ENCODE data around the gene KCNMB3. TPM values are rescaled to one million over a fixed set of nuclear protein-coding genes. Genes with fewer than 3 reads are reported as not detected.
"Not testable (repeated sequence)": the region's sequence is repeated elsewhere in the genome, so short reads cannot be mapped to it uniquely, and the experiment has no call there.

KCNMB3 gene
- polyA plus RNA-seq, 4 donors, result 4.8 to 7.3 (median 6.2) TPM

- no peak for DNase-seq (ENCODE audit: low read depth in 4 of 4, low spot score in 3 of 4)
Observed at GRCh38 chr3:179265092-179265491, 14.2 kb upstream of the KCNMB3 start.

- DNase-seq (ENCODE audit: low read depth in 4 of 4, low spot score in 3 of 4), result no peak
Observed at GRCh38 chr3:179264449-179264848, 13.5 kb upstream of the KCNMB3 start.

GRCh38 chr3:179263134-179263533 is 12.2 kb upstream of the KCNMB3 start:
- no peak for DNase-seq (ENCODE audit: low read depth in 4 of 4, low spot score in 3 of 4)

GRCh38 chr3:179260949-179261765 is 10.2 kb upstream of the KCNMB3 start:
- DNase-seq (ENCODE audit: low read depth in 4 of 4, low spot score in 3 of 4), result peak; percentile 42 to 52 (median 46)

GRCh38 chr3:179259959-179260756 is 9.2 kb upstream of the KCNMB3 start:
- not testable (repeated sequence) for DNase-seq (ENCODE audit: low read depth in 4 of 4, low spot score in 3 of 4)

GRCh38 chr3:179258820-179259219 is 7.9 kb upstream of the KCNMB3 start:
- DNase-seq (ENCODE audit: low read depth in 4 of 4, low spot score in 3 of 4), result no peak

GRCh38 chr3:179257742-179258141 is 6.8 kb upstream of the KCNMB3 start:
- DNase-seq (ENCODE audit: low read depth in 4 of 4, low spot score in 3 of 4), result not testable (repeated sequence)

- DNase-seq (ENCODE audit: low read depth in 4 of 4, low spot score in 3 of 4), result no peak
Observed at GRCh38 chr3:179256813-179257212, 5.9 kb upstream of the KCNMB3 start.

- DNase-seq (ENCODE audit: low read depth in 4 of 4, low spot score in 3 of 4), result no peak
Observed at GRCh38 chr3:179247289-179248015, 3.5 kb downstream of the KCNMB3 start.

- DNase-seq (ENCODE audit: low read depth in 4 of 4, low spot score in 3 of 4), result no peak
Observed at GRCh38 chr3:179244878-179245277, 6.0 kb downstream of the KCNMB3 start.

GRCh38 chr3:179242859-179243258 is 8.1 kb downstream of the KCNMB3 start:
- not testable (repeated sequence) for DNase-seq (ENCODE audit: low read depth in 4 of 4, low spot score in 3 of 4)

- DNase-seq (ENCODE audit: low read depth in 4 of 4, low spot score in 3 of 4), result not testable (repeated sequence)
Observed at GRCh38 chr3:179240299-179240698, 10.6 kb downstream of the KCNMB3 start.

- DNase-seq (ENCODE audit: low read depth in 4 of 4, low spot score in 3 of 4), result no peak
Observed at GRCh38 chr3:179236669-179237301, 14.1 kb downstream of the KCNMB3 start.

GRCh38 chr3:179234199-179234598 is 16.7 kb downstream of the KCNMB3 start:
- no peak for DNase-seq (ENCODE audit: low read depth in 4 of 4, low spot score in 3 of 4)

GRCh38 chr3:179233043-179233442 is 17.9 kb downstream of the KCNMB3 start:
- DNase-seq (ENCODE audit: low read depth in 4 of 4, low spot score in 3 of 4), result no peak

- DNase-seq (ENCODE audit: low read depth in 4 of 4, low spot score in 3 of 4), result no peak
Observed at GRCh38 chr3:179229177-179229576, 21.7 kb downstream of the KCNMB3 start.

GRCh38 chr3:179227349-179227748 is 23.6 kb downstream of the KCNMB3 start:
- DNase-seq (ENCODE audit: low read depth in 4 of 4, low spot score in 3 of 4), result no peak

GRCh38 chr3:179224584-179224983 is 26.3 kb downstream of the KCNMB3 start:
- DNase-seq (ENCODE audit: low read depth in 4 of 4, low spot score in 3 of 4), result no peak

GRCh38 chr3:179223548-179223947 is 27.4 kb downstream of the KCNMB3 start:
- no peak for DNase-seq (ENCODE audit: low read depth in 4 of 4, low spot score in 3 of 4)

- not testable (repeated sequence) for DNase-seq (ENCODE audit: low read depth in 4 of 4, low spot score in 3 of 4)
Observed at GRCh38 chr3:179218213-179218612, 32.7 kb downstream of the KCNMB3 start.

- DNase-seq (ENCODE audit: low read depth in 4 of 4, low spot score in 3 of 4), result not testable (repeated sequence)
Observed at GRCh38 chr3:179215550-179215949, 35.4 kb downstream of the KCNMB3 start.
